IPS-18c (cell line): Measurements from ENCODE around the gene EBI3.
A peak's percentile ranks its signal among the peaks of the same experiment; 100 is the strongest.
"Not testable (repeated sequence)": the region's sequence is repeated elsewhere in the genome, so short reads cannot be mapped to it uniquely, and the experiment has no call there.

Source experiments
- H3K4me3 ChIP-seq: 2 replicates; pipeline ENCODE4 v1.7.0; 2013; ENCODE audit warnings: low read depth, mild to moderate bottlenecking, low read length, moderate library complexity; ENCODE audit not compliant: insufficient read depth
- H3K9me3 ChIP-seq: one replicate; pipeline ENCODE4 v1.6.1; 2013; ENCODE audit warnings: mild to moderate bottlenecking, low read length, moderate library complexity; ENCODE audit not compliant: control insufficient read depth, insufficient read depth

EBI3 gene

DNA sequence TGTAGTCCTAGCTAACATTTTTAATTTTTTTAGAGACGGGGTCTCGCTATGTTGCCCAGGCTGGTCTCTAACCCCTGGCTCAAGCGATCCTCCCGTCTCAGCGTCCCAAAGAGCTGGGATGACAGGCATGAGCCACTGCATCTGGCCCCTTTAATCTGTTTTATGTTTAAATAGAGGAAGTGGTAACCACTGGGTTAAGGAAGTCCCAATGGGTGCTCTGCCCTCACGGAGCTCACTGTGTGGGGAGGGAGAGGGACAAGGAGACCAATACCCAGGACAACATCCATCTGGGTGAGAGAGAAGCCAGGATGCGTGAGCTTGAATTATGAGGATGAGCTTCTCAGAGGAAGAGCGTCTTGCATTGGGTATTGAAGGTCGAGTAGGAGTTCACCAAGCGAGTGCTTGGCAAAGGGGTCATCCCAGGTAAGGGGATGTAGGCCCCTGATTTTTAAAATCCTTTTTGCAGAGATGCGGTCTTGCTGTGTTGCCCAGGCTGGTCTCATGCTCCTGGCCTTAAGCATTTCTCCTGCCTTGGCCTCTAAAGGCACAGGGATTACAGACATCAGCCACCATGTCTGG is 31.4 kb downstream of the EBI3 start:
- H3K9me3 ChIP-seq, result peaks cover 3% of the 10 kb centered on the region

DNA sequence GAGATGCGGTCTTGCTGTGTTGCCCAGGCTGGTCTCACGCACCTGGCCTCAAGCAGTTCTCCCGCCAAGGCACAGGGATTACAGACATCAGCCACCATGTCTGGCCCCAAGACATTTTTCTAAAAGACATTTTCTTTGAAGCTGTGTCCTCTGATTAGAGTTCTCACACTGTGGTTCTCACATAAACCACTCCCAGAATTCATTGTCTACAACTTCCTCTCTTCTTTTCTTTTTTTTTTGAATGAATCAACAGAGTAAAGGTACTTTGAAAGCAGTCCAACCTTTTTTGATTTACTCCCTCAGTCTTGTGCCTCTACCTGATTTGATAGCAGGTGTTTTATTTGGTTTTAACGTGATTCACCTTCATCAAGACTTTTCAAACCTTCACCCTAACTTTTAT is 35.5 kb downstream of the EBI3 start:
- Histone ChIP-seq H3K4me3 (no peak overlapping the region), H3K9me3 (no peaks in the 10 kb centered on the region)

More for the DNA sequence above, 31.4 kb downstream of the EBI3 start:
- no peak overlapping the region for H3K4me3 ChIP-seq

DNA sequence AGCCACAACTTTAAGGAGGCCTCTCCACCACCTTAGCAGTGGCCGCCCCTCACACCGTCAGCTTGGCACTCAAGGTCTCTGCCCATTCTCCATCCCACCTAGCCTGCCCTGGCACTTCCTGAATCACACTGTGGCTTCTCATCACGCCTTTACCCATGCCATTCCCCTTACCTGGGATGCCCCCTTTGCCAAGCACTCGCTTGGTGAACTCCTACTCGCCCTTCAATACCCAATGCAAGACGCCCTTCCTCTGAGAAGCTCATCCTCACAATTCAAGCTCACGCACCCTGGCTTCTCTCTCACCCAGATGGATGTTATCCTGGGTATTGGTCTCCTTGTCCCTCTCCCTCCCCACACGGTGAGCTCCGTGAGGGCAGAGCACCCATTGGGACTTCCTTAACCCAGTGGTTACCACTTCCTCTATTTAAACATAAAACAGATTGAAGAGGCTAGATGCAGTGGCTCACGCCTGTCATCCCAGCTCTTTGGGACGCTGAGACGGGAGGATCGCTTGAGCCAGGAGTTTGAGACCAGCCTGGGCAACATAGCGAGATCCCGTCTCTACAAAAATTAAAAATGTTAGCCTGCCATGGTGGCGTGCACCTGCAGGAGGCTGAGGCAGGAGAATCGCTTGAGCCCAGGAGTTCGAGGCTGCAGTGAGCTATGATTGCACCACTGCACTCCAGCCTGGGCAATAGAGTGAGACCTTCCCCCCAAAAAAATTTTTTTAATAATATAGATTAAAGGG is 37.1 kb downstream of the EBI3 start:
- Histone ChIP-seq H3K4me3 (no peak overlapping the region), H3K9me3 (no peaks in the 10 kb centered on the region)

DNA sequence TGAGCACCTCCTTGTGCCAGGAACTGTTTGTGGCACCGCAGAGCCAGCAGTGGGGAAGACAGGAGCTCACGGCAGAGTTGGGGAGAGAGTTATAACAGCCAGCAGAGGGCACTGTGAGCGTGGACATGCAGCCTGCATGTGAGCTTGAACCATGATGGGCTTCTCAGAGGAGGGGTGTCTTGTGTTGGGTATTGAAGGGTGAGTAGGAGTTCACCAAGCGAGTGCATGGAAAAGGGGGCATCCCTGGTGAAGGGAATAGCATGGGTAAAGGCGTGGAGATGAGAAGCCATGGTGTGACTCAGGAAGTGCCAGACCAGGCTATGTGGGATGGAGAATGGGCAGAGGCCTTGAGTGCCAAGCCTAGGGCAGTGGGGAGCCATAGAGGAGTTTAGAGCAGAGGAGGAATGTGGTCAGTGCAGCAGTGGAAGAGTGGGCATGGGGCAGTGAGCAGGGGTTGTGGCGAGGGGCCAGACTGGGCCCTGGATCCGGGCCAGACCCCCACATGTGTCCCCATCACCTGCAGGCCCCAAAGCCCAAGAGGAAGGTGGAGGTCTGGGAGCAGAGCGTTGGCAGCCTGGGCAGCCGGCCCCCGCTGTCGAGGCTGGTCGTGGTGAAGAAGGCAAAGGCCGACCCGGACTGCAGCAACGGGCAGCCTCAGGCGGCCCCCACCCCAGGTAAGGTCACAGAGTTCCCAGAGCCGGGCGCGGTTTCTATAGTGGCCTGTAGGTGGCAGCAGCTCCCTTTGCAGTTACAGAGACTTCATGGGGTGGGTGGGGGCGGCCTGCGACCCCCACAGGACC is 38.0 kb downstream of the EBI3 start:
- no peak overlapping the region for H3K4me3 ChIP-seq
- H3K9me3 ChIP-seq, result no peaks in the 10 kb centered on the region

DNA sequence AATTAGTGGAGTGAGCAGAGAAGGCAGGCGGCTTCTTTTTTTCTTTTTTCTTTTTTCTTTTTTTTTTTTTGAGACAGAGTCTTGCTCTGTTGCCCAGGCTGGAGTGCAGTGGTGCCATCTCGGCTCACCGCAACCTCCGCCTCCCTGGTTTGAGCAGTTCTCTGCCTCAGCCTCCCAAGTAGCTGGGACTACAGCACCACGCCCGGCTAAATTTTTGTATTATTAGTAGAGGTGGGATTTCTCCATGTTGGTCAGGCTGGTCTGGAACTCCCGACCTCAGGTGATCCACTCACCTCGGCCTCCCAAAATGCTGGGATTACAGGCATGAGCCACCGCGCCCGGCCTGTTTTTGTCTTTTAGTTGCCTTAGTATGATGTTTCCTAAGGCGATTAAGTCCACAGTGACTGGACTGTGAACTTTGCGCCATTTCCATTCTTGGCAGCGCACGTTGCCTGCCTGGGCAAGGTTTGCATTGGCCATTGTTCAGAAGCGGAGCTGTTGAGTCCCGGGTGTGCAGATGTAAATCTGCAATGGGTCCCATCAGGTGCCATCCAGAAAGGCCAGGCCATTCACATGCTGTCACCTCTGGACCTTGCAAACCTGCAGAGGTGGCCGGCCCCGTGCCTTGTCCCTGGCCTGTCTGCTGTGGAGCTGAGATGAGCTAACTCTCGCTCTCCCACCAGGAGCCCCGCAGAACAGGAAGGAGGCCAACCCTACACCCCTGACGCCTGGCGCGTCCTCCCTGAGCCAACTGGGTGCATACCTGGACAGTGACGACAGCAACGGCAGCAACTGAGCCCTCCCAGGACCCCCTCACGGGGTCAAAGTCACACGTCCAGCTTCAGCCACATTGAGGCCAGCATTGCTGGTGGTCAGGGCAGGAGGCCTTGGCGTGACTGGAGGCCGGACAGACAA is 38.8 kb downstream of the EBI3 start:
- Histone ChIP-seq H3K9me3 (no peaks in the 10 kb centered on the region), H3K4me3 (no peak overlapping the region)

DNA sequence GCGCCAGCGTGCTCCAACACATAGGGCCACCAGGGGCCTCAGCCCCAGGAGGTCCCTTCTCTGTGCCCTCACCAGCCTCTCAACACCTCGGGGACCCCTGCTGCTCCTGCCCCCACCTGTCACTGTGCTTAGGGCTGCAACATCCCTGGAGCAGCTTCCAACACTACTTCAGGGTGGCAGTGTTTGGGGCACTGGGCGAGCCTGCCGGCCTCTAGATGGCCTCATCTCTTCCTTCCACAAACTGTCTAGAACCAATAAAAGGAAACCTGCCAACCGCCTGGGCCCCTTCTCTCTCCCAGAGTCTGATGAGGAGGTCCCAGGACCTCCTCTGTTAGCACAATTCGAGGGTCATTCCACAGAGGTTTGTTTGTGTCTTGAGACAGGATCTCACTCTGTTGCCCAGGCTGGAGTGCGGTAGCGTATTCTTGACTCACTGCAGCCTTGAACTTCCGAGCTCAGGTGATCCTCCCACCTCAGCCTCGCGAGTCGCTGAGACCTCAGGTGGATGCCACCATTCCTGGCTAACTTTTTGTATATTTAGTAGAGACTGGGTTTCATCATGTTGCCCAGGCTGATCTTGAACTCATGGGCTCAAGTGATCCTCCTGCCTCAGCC is 39.6 kb downstream of the EBI3 start:
- Histone ChIP-seq H3K4me3 (no peak overlapping the region), H3K9me3 (no peaks in the 10 kb centered on the region)

DNA sequence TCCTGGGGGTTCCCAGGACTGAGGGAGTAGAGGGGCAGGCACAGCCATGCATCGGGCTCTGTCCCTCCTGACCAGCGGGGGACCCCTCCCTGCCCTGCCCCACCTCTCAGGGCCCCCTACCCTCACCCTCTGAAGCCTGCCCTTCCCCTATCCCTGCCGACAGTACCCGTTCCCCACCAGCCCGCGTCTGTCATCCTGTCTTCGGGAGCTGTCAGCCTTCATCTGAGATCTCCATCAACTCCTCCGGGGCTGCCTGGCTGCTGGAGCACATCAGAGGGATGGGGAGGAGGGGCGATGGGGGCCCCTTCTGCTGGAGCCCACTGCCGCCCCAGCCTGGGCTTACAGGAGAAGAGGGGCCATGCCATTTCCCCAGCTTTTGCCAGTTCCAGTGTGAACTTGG is 43.6 kb downstream of the EBI3 start:
- H3K4me3 ChIP-seq, result no peak overlapping the region
- H3K9me3 ChIP-seq, result no peaks in the 10 kb centered on the region

DNA sequence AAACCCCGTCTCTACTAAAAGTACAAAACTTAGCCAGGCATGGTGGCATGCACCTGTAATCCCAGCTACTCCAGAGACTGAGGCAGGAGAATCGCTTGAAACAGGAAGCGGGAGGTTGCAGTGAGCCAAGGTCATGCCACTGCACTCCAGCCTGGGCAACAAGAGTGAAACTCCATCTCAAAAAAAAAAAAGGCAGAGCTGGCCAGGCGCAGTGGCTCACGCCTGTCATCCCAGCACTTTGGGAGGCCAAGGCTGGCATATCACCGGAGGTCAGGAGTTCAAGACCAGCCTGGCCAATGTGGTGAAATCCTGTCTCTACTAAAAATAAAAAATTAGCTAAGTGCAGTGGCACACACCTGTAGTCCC is 45.0 kb downstream of the EBI3 start:
- not testable (repeated sequence) for H3K4me3 ChIP-seq, H3K9me3 ChIP-seq

DNA sequence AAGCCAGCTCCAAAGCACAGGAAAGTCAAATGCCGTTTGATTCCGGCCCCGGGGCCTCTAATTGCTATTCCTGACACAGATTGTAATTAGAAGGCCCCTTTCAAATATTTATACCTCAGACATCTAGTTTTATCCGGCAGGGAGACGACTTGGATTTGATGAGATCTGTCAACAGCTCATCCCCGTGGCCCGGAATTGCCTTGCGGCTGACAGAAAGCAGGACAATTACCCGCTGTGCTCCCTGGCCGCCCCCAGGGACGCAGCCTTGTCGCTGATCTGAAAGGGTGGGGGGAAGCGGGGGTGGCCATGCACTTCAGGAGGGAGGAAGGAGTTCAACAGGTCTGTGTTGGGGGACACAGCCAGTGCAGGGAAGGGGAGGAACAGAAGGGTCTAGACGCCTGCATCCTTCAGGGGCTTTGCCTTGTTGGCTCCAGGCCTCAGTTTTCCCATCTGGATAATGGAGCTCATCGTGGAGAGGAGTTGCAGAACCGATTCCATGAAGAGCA is 47.9 kb downstream of the EBI3 start:
- Histone ChIP-seq H3K4me3 (no peak overlapping the region), H3K9me3 (no peaks in the 10 kb centered on the region)

DNA sequence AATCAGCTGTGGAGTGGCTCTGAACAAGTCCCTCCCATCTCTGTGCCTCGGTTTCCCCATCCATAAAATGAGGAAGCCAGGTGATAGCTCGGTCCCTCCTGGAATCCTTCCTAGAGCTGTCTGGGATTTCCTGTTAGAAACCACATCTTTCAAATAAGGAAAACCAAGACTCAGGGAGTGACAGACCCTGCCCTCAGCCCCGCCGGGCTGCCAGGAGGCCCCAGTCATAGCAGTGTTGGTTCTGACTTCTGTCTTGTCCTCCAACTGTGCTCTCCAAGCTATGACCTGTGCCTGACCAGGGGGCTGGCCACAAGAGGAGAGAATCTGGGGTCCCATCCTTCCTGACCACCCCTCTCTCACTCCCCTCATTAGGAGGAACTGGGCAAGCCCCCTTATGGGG is 48.7 kb downstream of the EBI3 start:
- no peaks in the 10 kb centered on the region for H3K9me3 ChIP-seq
- H3K4me3 ChIP-seq, result no peak overlapping the region

DNA sequence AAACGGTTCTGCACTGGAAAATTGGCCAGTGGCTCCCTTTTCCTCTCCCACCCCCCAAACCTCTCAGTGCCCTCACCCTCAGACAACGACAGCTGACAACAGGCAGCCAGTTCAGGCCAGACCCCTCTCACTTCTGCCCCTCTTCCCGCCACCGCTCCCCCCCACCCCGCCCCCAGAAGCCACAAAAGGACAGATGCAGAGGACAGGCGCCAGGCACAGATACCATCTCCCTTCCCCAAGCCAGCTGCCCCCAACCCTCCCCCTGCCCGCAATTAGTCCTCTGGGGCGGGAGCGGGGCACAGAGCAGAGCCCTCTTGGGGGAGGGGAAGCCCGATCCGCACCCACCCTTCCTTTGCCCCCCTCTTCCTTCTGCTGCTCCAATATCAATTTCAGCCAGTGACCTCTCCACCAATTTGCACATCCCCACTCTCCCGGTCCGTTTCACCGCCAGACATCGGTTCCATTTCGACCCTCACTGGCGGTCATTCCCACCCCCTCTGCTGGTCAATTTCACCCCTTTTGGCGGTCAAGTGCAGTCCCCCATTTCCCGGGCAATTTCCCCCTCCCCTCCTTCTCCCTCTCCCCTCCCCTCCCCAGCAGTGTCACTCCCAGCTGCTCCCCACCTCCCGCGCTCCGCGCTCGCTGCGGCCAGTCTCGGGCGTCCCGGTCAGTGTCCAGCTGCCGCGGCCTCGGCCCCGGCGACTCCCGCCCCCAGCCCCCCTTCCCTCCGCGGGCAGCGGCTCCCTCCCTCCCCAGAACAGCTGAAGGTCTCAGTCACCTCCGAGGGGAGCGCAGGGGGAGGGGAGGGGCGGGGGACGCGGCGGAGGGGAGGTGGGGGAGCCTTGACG is 49.3 kb downstream of the EBI3 start, which contains the start of gene SHD:
SHD (plus strand) TSS at position 848 of the 848 bp plus-strand sequence. CDS start 798 bp downstream, outside the sequence.
- Histone ChIP-seq H3K9me3 (no peaks in the 10 kb centered on the region), H3K4me3 (peak within 1 kb of the TSS; percentile 63)

DNA sequence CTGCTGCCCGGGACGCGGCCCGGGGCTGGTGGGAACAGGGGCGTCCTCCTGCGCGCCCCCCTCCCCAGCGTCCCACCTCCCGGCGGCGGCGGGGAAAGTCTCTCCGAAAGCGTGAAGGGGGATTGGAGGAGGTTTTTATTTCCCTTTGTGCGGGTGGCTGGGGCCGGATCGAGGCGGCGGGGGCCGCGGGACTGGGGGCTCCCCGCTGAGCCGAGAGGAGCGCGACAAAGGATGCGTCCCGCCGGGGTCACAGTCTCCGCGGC is 49.9 kb downstream of the EBI3 start:
- H3K9me3 ChIP-seq, result no peaks in the 10 kb centered on the region
- peak overlapping the region; percentile 63 for H3K4me3 ChIP-seq

DNA sequence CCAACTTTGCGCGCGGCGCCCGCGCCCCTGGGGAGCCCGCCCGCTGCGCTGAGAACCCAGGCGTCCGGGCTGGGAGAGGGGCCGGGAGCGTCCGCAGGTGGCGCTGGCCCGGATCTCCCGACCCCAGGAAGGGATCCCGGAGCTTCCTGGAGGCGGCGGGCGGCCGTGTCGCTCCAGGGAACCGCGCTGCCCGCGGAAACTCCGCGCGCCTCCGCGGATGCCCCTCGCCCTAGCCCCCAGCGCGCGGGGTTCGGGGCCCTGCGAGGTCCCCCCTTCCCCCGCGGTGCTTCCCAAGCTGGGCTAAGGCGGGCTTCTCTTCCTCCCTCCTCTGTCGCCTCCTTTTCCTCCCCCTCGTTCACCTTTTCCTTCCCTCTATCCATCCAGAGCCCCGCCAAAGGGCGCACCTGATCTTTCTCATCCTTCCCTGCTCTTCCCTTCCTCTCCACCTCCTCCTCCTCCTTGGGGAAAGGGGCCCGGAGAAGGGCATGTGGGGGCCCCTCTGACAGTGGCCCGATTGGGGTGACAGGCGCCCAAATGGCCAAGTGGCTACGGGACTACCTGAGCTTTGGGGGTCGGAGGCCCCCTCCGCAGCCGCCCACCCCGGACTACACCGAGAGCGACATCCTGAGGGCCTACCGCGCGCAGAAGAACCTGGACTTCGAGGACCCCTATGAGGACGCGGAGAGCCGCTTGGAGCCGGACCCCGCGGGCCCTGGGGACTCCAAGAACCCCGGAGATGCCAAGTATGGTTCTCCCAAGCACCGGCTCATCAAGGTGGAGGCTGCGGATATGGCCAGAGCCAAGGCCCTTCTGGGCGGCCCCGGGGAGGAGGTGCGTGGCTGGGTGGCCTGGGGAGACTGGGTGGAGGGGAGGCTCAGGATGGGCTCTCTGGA is 50.5 kb downstream of the EBI3 start:
- Histone ChIP-seq H3K9me3 (no peaks in the 10 kb centered on the region), H3K4me3 (peak overlapping the region; percentile 63)

DNA sequence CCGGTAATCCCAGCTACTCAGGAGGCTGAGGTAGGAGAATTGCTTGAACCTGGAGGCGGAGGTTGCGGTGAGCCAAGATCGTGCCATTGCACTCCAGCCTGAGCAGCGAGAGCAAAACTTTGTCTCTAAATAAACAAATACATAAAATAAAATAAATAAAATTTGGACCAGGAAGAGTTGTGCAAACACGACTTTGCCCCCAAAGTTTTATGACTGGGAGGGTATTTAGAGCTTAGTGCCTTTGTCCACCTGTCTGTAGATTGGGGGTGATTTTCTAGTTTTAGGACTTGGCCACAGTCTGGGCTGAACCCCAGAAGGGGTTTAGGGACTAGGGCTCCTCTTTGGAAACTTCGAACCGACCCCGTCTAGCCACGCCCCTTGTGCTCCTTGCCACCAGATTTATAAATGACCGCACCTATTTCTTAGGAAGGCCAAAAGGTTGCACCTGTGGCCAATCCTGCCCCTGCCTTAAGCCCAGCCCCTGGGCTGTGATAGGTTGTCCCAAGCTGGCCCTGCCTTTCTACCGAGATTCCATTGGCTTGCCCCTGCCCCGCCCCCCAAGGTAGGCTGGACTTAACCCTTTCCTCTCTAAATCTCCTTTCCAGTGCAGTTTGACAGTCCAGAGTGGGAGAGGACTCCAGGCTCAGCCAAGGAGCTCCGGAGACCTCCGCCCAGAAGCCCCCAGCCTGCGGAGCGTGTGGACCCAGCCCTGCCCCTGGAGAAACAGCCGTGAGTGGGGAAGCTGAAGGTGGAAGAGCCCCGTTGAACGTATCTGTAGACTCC is 55.0 kb downstream of the EBI3 start:
- Histone ChIP-seq H3K4me3 (no peak overlapping the region; the same call in 1 of the 2 replicates), H3K9me3 (no peaks in the 10 kb centered on the region)

DNA sequence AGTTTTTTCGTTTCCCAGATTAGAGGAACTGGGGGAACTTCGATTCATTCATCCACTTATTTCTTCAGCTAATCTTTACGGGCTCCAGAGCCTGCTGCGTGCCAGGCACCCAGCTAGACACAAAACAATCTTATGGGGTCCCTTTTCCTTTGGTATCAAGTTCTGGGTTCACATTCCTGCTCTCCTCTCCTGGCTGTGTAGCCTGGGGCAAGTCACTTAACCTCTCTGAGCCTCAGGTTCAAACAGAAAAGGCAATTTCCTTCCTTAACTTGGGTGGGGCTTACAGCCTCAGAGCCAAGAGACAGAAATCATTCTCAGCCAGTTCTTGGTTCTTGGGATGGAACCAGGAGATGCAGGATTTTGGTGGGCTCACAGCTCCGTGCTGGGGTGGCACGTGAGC is 55.7 kb downstream of the EBI3 start:
- H3K9me3 ChIP-seq, result no peaks in the 10 kb centered on the region
- H3K4me3 ChIP-seq, result no peak overlapping the region
